Uterus (tissue), 2 donors: Measurements from ENCODE around the gene VAT1.

Source experiments
- CTCF ChIP-seq, 4 experiments: fragments of 200-600 bp in 2 of 4; fragments of 450-650 bp in 2 of 4; sonication (generic) in 2 of 4; IDR thresholded peaks; one replicate each; pipeline ENCODE4 v1.5.1; 2016 to 2019; ENCODE audit warnings: antibody characterized with exemption in 4 of 4, mild to moderate bottlenecking in 2 of 4, moderate library complexity in 1 of 4
- POLR2A ChIP-seq, 2 donors: fragments of 450-650 bp; IDR thresholded peaks; one replicate each; pipeline ENCODE4 v1.6.1; 2016; ENCODE audit warnings: antibody characterized with exemption in 2 of 2, mild to moderate bottlenecking in 1 of 2, moderate library complexity in 1 of 2

GRCh38 chr17:43006639-43007551 lies 15.3 kb downstream of the VAT1 start, which contains the start of gene IFI35:
- TF ChIP-seq CTCF (IDR thresholded peaks at IDR 0.05) (peak; percentile 55 to 69 (median 64)), POLR2A (IDR thresholded peaks at IDR 0.05) (peak; percentile 31 to 56)
